Epithelial cell of proximal tubule (primary cell): Measurements from ENCODE around the gene PTBP1. TPM values are rescaled to one million over a fixed set of nuclear protein-coding genes. Genes with fewer than 3 reads are reported as not detected.

Source experiments
- DNase-seq: peaks from one replicate; pipeline ENCODE4 v3.0.0-alpha.2; 2011; ENCODE audit warnings: low read depth
- H3K4me3 ChIP-seq: 2 replicates; pipeline ENCODE4 v1.5.1; 2011; ENCODE audit warnings: low read depth, mild to moderate bottlenecking, low read length
- CTCF ChIP-seq: conservative IDR thresholded peaks from 2 replicates; pipeline ENCODE4 v1.5.1; 2012; ENCODE audit warnings: low read depth, mild to moderate bottlenecking, low read length
- total RNA-seq: library from RNA; depleted of rRNA; stranded (reverse); fragments of >200 nt; gene quantifications from 2 replicates; pipeline ENCODE4 v1.2.3, GENCODE V29; 2015

Gene PTBP1
- total RNA-seq, 1 donor from 2014 or later, result 186 TPM

- H3K4me3 ChIP-seq, result no peak overlapping the region
- DNase-seq, result no peak
- TF ChIP-seq CTCF, result no peak
These were observed 42.7 kb upstream of the PTBP1 start for GRCh38 chr19:754530-754929.

- no peak overlapping the region for H3K4me3 ChIP-seq
- TF ChIP-seq CTCF, result no peak
- DNase-seq, result no peak
These were observed 42.2 kb upstream of the PTBP1 start for GRCh38 chr19:755063-755462.

GRCh38 chr19:756236-756635, 41.0 kb upstream of the PTBP1 start:
- DNase-seq, result no peak
- no peak overlapping the region for H3K4me3 ChIP-seq
- no peak for TF ChIP-seq CTCF

- no peak overlapping the region for H3K4me3 ChIP-seq
- no peak for TF ChIP-seq CTCF
- no peak for DNase-seq
These were observed 40.2 kb upstream of the PTBP1 start for GRCh38 chr19:756821-757688.

GRCh38 chr19:757811-758668, 39.2 kb upstream of the PTBP1 start:
- H3K4me3 ChIP-seq, result no peak overlapping the region
- no peak for TF ChIP-seq CTCF
- no peak for DNase-seq

- no peak for TF ChIP-seq CTCF
- DNase-seq, result no peak
- H3K4me3 ChIP-seq, result no peak overlapping the region
These were observed 34.1 kb upstream of the PTBP1 start for GRCh38 chr19:763181-763580.
